Measurements from ENCODE around the gene TNPO1. TPM values are rescaled to one million over a fixed set of nuclear protein-coding genes. Genes with fewer than 3 reads are reported as not detected.

Gene TNPO1
- total RNA-seq, 2 donors from 2014 or later, result 99.4 to 118 TPM

DNA sequence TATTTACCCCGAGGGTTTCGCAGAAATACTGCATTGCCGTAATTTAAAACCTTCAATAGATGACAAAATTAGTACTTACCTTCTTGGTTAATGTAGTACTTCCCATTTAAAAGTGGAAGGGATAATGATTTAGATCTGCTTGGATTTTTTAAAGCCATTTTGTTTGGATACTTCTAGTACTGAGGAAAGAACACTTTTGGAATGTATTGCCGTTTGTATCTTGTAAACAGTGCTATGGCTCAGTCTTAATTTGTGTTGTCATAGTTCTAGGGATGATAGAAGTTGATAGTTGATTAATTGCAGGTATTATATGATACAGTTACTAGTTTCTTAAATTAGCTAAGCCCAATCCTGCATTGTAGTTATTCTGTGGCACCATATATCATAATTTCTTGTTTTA lies 33.1 kb downstream of the TNPO1 start:
- Mint-ChIP-seq H3K4me3 (peak overlapping the region; percentile 93), H3K4me1 (ENCODE audit: low read depth in 2 of 2) (peaks cover 31 to 50% of the 10 kb centered on the region in 2 donors), H3K27ac (peak overlapping the region; percentile 40 to 83), H3K27me3 (no peaks in the 10 kb centered on the region), H3K36me3 (peaks cover 10% of the 10 kb centered on the region), H3K9me3 (no peaks in the 10 kb centered on the region)
- no peak for ATAC-seq
- no peak for DNase-seq (ENCODE audit: low spot score)

DNA sequence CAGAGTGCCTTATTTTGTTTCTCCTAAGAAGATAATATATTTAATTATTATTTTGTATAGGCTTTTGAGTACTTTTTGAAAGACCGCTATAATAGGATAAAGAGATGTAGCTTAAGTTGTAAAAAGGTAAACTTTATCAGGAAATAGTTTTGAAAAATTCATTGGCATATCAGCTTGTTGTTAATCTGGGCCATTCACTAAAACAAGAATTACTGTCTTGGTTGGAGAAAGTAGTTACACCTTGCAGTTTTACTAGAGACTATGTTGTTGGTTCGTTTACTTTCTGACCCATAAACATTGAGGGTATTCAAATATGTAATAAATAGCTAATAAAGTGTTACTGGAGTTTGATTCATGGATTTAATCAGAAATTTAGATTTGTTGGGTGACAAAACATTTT lies 33.7 kb downstream of the TNPO1 start:
- Mint-ChIP-seq H3K4me1 (ENCODE audit: low read depth in 2 of 2) (peaks cover 31 to 50% of the 10 kb centered on the region in 2 donors), H3K27ac (peak overlapping the region in 1 of 2 donors; percentile 34), H3K4me3 (peak overlapping the region; percentile 93), H3K36me3 (peaks cover 10% of the 10 kb centered on the region), H3K9me3 (no peaks in the 10 kb centered on the region), H3K27me3 (no peaks in the 10 kb centered on the region)
- DNase-seq (ENCODE audit: low spot score) (no peak), ATAC-seq (no peak)

DNA sequence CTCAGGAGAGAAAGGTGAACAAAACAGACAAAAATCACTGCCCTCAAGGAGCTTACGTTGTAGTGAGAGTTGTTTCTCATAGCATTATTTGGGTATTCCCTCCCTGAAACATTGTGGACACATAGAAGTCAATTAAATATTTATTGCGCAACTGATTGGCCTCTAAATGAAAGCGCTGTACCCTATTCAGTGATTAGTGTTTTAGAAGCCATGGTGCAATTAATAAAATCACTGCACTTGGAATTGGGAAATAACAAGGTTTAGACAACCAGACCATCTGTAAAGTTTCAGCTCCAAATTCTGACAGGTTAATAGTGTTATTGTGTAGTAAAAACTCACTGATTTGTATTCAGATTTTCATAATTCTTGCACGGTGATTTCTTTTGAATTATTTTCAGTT lies 35.9 kb downstream of the TNPO1 start:
- DNase-seq (ENCODE audit: low spot score) (no peak), ATAC-seq (no peak)
- Mint-ChIP-seq H3K9me3 (no peaks in the 10 kb centered on the region), H3K4me3 (no peak overlapping the region), H3K4me1 (ENCODE audit: low read depth in 2 of 2) (peaks cover 36 to 47% of the 10 kb centered on the region in 2 donors), H3K27me3 (no peaks in the 10 kb centered on the region), H3K27ac (no peak overlapping the region), H3K36me3 (peaks cover 18% of the 10 kb centered on the region)

DNA sequence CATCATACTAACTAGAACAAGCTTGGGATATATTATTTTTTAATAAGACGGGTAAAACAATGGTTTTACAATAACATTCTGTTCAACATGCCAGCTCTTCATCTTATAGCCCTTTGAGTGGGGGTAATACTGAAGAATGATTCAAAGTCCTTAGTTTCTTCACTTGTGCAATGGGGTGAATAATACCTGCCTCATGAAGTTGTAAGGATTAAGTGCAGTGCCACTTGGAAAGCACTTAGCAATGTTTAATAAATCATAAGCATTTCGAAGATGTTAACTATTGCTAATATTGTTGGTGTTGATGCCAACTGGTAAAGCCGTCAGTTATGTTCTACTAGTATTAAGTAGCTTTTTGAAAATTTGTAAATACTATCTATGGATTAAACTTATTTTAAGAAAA lies 38.0 kb downstream of the TNPO1 start:
- Mint-ChIP-seq H3K36me3 (peaks cover 23% of the 10 kb centered on the region), H3K27ac (no peak overlapping the region), H3K27me3 (no peaks in the 10 kb centered on the region), H3K4me3 (no peak overlapping the region), H3K9me3 (no peaks in the 10 kb centered on the region), H3K4me1 (ENCODE audit: low read depth in 2 of 2) (peaks cover 32 to 42% of the 10 kb centered on the region in 2 donors)
- DNase-seq (ENCODE audit: low spot score), result no peak
- ATAC-seq, result no peak

DNA sequence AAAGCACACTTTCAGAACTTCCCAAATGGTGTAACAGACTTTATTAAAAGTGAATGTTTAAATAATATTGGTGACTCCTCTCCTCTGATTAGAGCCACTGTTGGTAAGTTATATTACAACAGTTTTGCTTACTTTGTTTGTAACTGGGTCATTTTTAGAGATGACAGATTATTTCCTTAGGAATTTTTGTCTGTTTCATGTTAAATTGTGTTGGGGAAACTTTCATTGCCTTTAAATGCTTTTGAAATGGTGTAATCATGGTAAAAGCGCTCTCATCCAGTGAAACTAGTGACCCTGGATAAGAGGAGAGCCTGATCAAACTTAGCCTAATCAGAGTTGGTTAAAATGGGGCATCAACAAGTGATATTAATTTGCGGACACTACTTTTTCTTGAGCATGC lies 39.4 kb downstream of the TNPO1 start:
- no peaks in the 10 kb centered on the region for H3K9me3 Mint-ChIP-seq
- peaks cover 25 to 30% of the 10 kb centered on the region in 2 donors for H3K4me1 Mint-ChIP-seq (ENCODE audit: low read depth in 2 of 2)
- no peak for DNase-seq (ENCODE audit: low spot score)
- H3K36me3 Mint-ChIP-seq, result peaks cover 23% of the 10 kb centered on the region
- H3K27ac Mint-ChIP-seq, result no peak overlapping the region
- no peak for ATAC-seq
- no peak overlapping the region for H3K4me3 Mint-ChIP-seq
- H3K27me3 Mint-ChIP-seq, result no peaks in the 10 kb centered on the region

DNA sequence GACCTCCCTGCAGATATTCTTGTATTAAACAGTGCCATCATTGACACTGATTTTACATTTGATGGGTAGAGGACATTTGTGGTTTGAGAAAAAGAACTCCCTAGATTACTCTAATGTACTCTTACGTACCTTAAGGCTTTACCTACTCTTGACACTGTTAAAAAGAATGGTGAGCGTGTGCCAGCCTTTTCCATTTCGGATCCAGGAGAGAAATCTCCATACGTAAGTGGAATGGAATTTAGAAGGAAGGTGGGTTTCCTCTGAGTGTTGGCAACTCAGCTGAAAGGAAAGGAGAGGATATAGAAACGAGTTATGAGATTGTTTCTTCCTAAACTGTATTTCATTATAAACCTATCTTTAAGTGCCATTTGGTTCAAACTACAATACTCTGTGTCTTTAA lies 40.9 kb downstream of the TNPO1 start:
- Mint-ChIP-seq H3K4me3 (no peak overlapping the region), H3K27ac (no peak overlapping the region)

DNA sequence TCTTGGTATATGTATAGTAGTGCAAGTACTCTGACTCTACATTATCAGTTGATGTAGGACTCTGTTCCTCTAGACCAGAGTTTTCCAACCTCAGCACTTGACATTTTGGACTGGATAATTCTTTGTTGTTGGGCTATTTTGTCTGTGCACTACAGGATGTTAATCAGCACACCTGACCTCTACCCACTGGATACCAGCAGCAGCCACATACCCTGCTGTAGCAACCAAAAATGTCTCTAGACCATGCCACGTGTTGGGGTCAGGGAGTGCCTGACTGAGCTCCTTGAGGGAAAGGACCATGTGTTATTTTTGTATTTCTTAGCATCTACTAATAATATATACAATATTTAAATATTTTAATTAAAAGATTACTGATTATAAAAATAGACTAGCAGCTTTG lies 42.7 kb downstream of the TNPO1 start:
- Mint-ChIP-seq H3K36me3 (peaks cover 16% of the 10 kb centered on the region), H3K27ac (no peak overlapping the region), H3K4me1 (ENCODE audit: low read depth in 2 of 2) (peaks cover 13 to 14% of the 10 kb centered on the region in 2 donors), H3K4me3 (no peak overlapping the region), H3K27me3 (no peaks in the 10 kb centered on the region), H3K9me3 (no peaks in the 10 kb centered on the region)
- DNase-seq (ENCODE audit: low spot score) (no peak), ATAC-seq (no peak)

More for the DNA sequence above, 40.9 kb downstream of the TNPO1 start:
- no peaks in the 10 kb centered on the region for H3K9me3 Mint-ChIP-seq
- peaks cover 23 to 26% of the 10 kb centered on the region in 2 donors for H3K4me1 Mint-ChIP-seq (ENCODE audit: low read depth in 2 of 2)
- no peak for ATAC-seq
- H3K27me3 Mint-ChIP-seq, result no peaks in the 10 kb centered on the region
- H3K36me3 Mint-ChIP-seq, result peaks cover 23% of the 10 kb centered on the region
- DNase-seq (ENCODE audit: low spot score), result no peak

DNA sequence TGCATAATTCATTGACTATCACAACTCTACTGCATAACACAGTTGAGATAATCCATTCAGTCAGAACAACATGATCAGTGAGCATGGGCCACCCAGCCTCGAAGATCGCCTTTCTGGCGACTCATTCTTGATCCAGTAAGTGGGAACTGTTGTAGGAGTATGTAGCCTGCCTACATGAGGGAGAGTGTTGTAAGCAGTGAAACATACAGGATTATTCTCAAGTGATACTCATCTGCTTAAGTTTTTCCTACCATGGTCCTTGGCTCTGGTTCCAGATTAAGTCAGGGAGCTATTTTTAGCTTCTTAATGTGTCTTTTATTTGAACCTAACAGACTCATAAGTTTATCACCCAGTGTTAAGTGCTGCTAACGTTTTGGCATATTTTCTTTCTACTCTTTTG lies 44.0 kb downstream of the TNPO1 start:
- peaks cover 13% of the 10 kb centered on the region in 2 donors for H3K4me1 Mint-ChIP-seq (ENCODE audit: low read depth in 2 of 2)
- H3K27ac Mint-ChIP-seq, result no peak overlapping the region
- H3K4me3 Mint-ChIP-seq, result no peak overlapping the region
- ATAC-seq (no peak), DNase-seq (ENCODE audit: low spot score) (no peak)
- H3K27me3 Mint-ChIP-seq, result no peaks in the 10 kb centered on the region
- no peaks in the 10 kb centered on the region for H3K9me3 Mint-ChIP-seq
- H3K36me3 Mint-ChIP-seq, result peaks cover 17% of the 10 kb centered on the region

DNA sequence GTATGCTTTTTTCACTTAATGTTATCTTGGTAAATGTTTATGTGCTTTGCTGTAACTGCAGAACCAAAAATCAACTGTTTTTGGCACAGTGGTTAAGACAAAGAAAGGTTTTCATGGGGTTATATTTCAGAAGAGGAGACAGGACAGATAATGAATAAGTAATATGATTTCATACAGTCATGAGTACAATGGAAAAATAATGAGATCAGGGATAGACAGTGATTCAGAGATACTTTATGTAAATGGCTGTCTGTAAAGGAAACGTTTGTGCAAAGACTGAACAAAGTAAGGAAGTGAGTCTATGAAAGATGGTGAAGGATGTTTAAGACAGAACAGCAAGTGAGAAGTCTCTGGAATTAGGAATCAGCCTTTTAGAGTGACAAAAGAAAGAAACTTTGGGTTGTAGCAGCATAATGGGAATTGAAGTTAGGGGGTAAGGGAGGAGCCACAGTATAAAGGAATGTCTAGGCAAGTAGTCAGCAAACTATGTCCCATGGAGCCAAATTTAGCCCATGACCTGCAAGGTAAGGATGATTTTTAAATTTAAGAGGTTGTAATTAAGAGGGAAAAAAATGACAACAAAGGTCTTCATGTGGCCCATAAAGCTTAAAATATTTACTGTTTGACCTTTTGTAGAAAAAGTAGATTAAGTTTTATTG lies 55.0 kb downstream of the TNPO1 start:
- H3K27ac Mint-ChIP-seq, result peak overlapping the region; percentile 1 to 8
- H3K27me3 Mint-ChIP-seq, result no peaks in the 10 kb centered on the region
- no peaks in the 10 kb centered on the region for H3K9me3 Mint-ChIP-seq
- no peak overlapping the region for H3K4me3 Mint-ChIP-seq
- H3K4me1 Mint-ChIP-seq (ENCODE audit: low read depth in 2 of 2), result peaks cover 10 to 17% of the 10 kb centered on the region in 2 donors
- no peak for ATAC-seq
- H3K36me3 Mint-ChIP-seq, result peaks cover 26% of the 10 kb centered on the region
- DNase-seq (ENCODE audit: low spot score), result no peak

DNA sequence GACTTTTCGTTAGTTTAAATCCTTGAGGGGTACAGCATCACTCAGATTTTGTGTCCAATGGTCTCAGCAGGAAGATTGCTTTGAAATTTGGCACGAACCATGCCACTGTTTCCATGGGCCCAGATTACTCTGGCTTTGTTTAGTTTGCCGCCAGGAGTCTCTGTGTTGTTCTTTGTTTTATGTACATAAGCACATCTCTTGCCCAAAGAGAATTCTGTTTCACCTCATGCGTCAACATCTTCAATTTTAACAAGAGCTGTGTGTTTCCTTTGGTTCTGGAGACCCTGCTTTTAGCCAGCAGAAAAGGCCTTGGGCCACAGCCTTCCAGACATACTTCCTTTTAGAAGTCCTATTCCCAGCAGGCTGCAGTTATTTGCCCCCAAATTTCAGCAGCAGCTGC lies 62.4 kb downstream of the TNPO1 start:
- no peaks in the 10 kb centered on the region for H3K27me3 Mint-ChIP-seq
- ATAC-seq, result no peak

DNA sequence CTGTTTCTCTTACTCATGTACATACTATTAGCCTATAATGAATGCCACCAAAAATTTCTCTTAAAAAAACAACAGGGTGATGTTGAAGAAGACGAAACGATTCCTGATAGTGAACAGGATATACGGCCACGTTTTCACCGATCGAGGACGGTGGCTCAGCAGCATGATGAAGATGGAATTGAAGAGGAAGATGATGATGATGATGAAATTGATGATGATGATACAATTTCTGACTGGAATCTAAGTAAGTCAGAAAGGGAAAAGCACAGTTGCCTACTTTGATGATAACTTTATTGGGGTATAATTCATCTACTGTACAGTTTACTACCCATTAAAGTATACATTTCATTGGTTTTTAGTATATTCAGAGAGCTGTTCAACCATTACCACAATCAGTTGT lies 66.5 kb downstream of the TNPO1 start:
- no peaks in the 10 kb centered on the region for H3K9me3 Mint-ChIP-seq
- no peak overlapping the region for H3K27ac Mint-ChIP-seq
- H3K27me3 Mint-ChIP-seq, result no peaks in the 10 kb centered on the region
- ATAC-seq (no peak), DNase-seq (ENCODE audit: low spot score) (no peak)
- H3K36me3 Mint-ChIP-seq, result peaks cover 22% of the 10 kb centered on the region
- H3K4me3 Mint-ChIP-seq, result no peak overlapping the region
- peaks cover 2 to 7% of the 10 kb centered on the region in 2 donors for H3K4me1 Mint-ChIP-seq (ENCODE audit: low read depth in 2 of 2)

More for the DNA sequence above, 62.4 kb downstream of the TNPO1 start:
- no peak overlapping the region for H3K4me3 Mint-ChIP-seq
- H3K4me1 Mint-ChIP-seq (ENCODE audit: low read depth in 2 of 2), result peaks cover 4 to 7% of the 10 kb centered on the region in 2 donors
- peaks cover 28% of the 10 kb centered on the region for H3K36me3 Mint-ChIP-seq
- peak overlapping the region in 1 of 2 donors; percentile 67 for H3K27ac Mint-ChIP-seq
- no peaks in the 10 kb centered on the region for H3K9me3 Mint-ChIP-seq
- DNase-seq (ENCODE audit: low spot score), result no peak

DNA sequence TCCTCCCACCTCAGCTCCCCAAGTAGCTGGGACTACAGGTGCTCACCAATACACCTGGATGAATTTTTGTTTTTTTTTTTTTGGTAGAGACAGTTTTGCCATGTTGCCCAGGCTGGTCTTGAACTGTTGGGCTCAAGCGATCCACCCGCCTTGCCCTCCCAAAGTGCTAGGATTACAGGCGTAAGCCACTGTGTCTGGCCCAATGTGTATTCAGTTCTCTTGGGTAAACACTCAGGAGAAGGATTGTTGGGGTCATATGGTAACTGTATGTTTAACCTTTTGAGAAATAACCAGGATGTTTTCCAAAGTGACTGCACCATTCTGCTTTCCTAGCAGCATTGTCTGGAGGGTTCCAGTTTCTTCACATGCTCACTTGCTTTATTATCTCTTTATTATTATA lies 67.4 kb downstream of the TNPO1 start:
- Mint-ChIP-seq H3K4me3 (no peak overlapping the region), H3K27ac (no peak overlapping the region), H3K36me3 (peaks cover 27% of the 10 kb centered on the region), H3K9me3 (no peaks in the 10 kb centered on the region), H3K27me3 (no peaks in the 10 kb centered on the region), H3K4me1 (ENCODE audit: low read depth in 2 of 2) (peaks cover 2 to 7% of the 10 kb centered on the region in 2 donors)
- ATAC-seq (no peak), DNase-seq (ENCODE audit: low spot score) (no peak)

DNA sequence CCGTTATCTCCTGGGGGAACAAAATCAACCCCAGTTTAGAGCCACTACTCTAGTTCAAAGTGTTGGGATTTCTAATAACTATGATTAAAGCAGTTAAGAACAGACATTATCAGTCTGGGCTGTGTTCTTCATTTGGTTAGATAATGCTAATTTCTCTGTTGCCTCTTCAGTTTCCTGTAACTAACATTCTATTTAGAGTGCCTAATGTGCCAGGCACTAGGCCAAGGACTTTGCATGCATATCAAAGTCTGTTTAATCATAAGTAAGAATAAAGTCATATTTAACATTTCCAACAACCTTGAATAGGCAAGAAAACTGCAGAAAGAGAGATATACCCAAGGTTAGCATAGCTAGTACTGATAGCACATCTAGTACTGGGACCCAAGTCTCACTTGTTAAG lies 68.4 kb downstream of the TNPO1 start:
- ATAC-seq (no peak), DNase-seq (ENCODE audit: low spot score) (no peak)
- Mint-ChIP-seq H3K27ac (no peak overlapping the region), H3K9me3 (no peaks in the 10 kb centered on the region), H3K4me3 (no peak overlapping the region), H3K27me3 (no peaks in the 10 kb centered on the region), H3K36me3 (peaks cover 27% of the 10 kb centered on the region), H3K4me1 (ENCODE audit: low read depth in 2 of 2) (peaks cover 2 to 7% of the 10 kb centered on the region in 2 donors)

DNA sequence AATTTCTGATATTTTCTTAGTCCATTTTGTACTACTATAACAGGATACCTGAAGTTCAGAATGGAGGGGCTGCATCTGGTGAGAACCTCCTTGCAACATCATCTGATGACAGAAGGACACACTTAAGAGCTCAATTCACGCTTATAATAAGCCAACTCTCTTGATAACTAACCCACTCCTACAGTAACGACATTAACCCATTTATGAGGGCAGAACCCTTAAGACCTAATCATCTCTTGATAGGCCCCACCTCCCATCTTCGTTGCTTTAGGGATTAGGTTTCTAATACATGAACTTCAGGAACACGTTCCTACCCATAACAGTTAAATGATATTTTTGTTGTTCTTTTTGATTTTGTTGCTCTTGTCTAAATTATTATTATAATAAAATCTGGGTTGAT lies 69.4 kb downstream of the TNPO1 start:
- Mint-ChIP-seq H3K4me3 (no peak overlapping the region), H3K4me1 (ENCODE audit: low read depth in 2 of 2) (peaks cover 2 to 7% of the 10 kb centered on the region in 2 donors), H3K9me3 (no peaks in the 10 kb centered on the region), H3K27ac (no peak overlapping the region), H3K27me3 (no peaks in the 10 kb centered on the region), H3K36me3 (peaks cover 27% of the 10 kb centered on the region)
- ATAC-seq (no peak), DNase-seq (ENCODE audit: low spot score) (no peak)

DNA sequence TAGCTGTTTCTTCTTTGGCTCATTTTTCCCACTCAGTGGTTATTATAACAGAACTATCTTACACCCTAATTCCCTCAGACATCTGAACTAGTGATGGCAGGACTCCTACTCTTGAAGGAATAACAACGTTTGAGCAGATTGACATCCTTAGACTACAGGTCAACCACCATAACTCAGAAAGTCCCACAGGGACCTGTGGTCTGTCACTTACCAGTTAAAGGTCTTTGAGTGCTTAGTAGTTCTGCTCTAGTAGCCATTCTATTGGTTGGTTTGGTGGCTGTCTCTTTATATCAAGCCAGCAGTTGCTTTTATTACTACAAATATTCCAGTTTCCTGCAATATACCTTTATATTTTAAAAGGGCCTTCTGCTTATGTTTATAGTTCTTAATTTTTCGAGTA lies 72.1 kb downstream of the TNPO1 start:
- Mint-ChIP-seq H3K27ac (no peak overlapping the region), H3K36me3 (peaks cover 17% of the 10 kb centered on the region), H3K4me1 (ENCODE audit: low read depth in 2 of 2) (peaks cover 0 to 4% of the 10 kb centered on the region in 2 donors), H3K4me3 (no peak overlapping the region), H3K9me3 (no peaks in the 10 kb centered on the region), H3K27me3 (no peaks in the 10 kb centered on the region)
- ATAC-seq (no peak), DNase-seq (ENCODE audit: low spot score) (no peak)

Data from natural killer cell treated with Interleukin-12 subunit alpha and Interleukin-12 subunit beta and Interleukin-15 and Interleukin-18, amount 100 ng/mL, for 72 hours (primary cell).